Left ventricle myocardium inferior (tissue), 1 donor: Measurements from ENCODE around the gene SLC24A3. TPM values are rescaled to one million over a fixed set of nuclear protein-coding genes. Genes with fewer than 3 reads are reported as not detected.

Experiments used
- DNase-seq: peaks from one replicate; pipeline ENCODE4 v3.0.0-alpha.2; 2020
- H3K27ac ChIP-seq: fragments of 200-600 bp; replicated peaks from 2 replicates; pipeline ENCODE4 v1.8.0; 2021
- H3K27me3 ChIP-seq: fragments of 200-600 bp; 2 replicates; pipeline ENCODE4 v1.8.0; 2021; ENCODE audit warnings: low read depth
- H3K36me3 ChIP-seq: fragments of 200-600 bp; 2 replicates; pipeline ENCODE4 v1.8.0; 2021
- H3K4me1 ChIP-seq: fragments of 200-600 bp; 2 replicates; pipeline ENCODE4 v1.8.0; 2021
- H3K4me3 ChIP-seq: fragments of 200-600 bp; 2 replicates; pipeline ENCODE4 v1.8.0; 2021; ENCODE audit warnings: mild to moderate bottlenecking, moderate library complexity
- H3K9me3 ChIP-seq: fragments of 200-600 bp; replicated peaks from 2 replicates; pipeline ENCODE4 v1.8.0; 2021
- CTCF ChIP-seq: fragments of 200-600 bp; IDR thresholded peaks from 2 replicates; pipeline ENCODE4 v1.8.0; 2021; ENCODE audit warnings: antibody characterized with exemption, mild to moderate bottlenecking, borderline replicate concordance
- intact Hi-C: fragments of 100-400 bp; cut with micrococcal nuclease; formaldehyde crosslinking; loops from one replicate; pipeline ENCODE4 v1.11.0; 2022
- total RNA-seq: library from RNA; stranded (reverse); fragmentation: NEBNext Ultra II Directional; extraction: Animal tissue kit (Norgen Biotek cat#: 25700); gene quantifications from one replicate; pipeline ENCODE4 v1.2.1, GENCODE V29; 2021
- donor health status: DM: no; HTN: yes; CAD: no; lungs with severe emphysema.

SLC24A3 gene
- total RNA-seq, 1 donor from 2014 or later, result 1.3 TPM

GRCh38 chr20:19423097-19423899, 210.9 kb downstream of the SLC24A3 start:
- no peak for TF ChIP-seq CTCF
- DNase-seq, result no peak
- no peaks in the 10 kb centered on the region for H3K4me1 ChIP-seq
- H3K27me3 ChIP-seq, result peaks cover 31% of the 10 kb centered on the region
- H3K4me3 ChIP-seq, result no peak overlapping the region
- intact Hi-C loops, result no loop called here
- peaks cover 10% of the 10 kb centered on the region for H3K9me3 ChIP-seq
- H3K27ac ChIP-seq, result no peak overlapping the region
- H3K36me3 ChIP-seq, result no peaks in the 10 kb centered on the region

- no peak for DNase-seq
- H3K27me3 ChIP-seq, result peaks cover 32% of the 10 kb centered on the region
- no peaks in the 10 kb centered on the region for H3K4me1 ChIP-seq
- no peak for TF ChIP-seq CTCF
- intact Hi-C loops, result no loop called here
- peaks cover 9% of the 10 kb centered on the region for H3K9me3 ChIP-seq
- no peaks in the 10 kb centered on the region for H3K36me3 ChIP-seq
- no peak overlapping the region for H3K27ac ChIP-seq
- H3K4me3 ChIP-seq, result no peak overlapping the region
Measured at GRCh38 chr20:19423900-19424620, 211.6 kb downstream of the SLC24A3 start.

GRCh38 chr20:19426356-19426755, 213.9 kb downstream of the SLC24A3 start:
- intact Hi-C loops, result no loop called here
- peaks cover 7% of the 10 kb centered on the region for H3K9me3 ChIP-seq
- H3K4me1 ChIP-seq, result no peaks in the 10 kb centered on the region
- DNase-seq, result no peak
- H3K27ac ChIP-seq, result no peak overlapping the region
- H3K27me3 ChIP-seq, result peaks cover 54% of the 10 kb centered on the region
- H3K4me3 ChIP-seq, result no peak overlapping the region
- TF ChIP-seq CTCF, result no peak
- H3K36me3 ChIP-seq, result no peaks in the 10 kb centered on the region

GRCh38 chr20:19427480-19427879, 215.0 kb downstream of the SLC24A3 start:
- no peak for TF ChIP-seq CTCF
- H3K4me1 ChIP-seq, result no peaks in the 10 kb centered on the region
- no peaks in the 10 kb centered on the region for H3K9me3 ChIP-seq
- intact Hi-C loops, result no loop called here
- H3K36me3 ChIP-seq, result no peaks in the 10 kb centered on the region
- peaks cover 45% of the 10 kb centered on the region for H3K27me3 ChIP-seq
- no peak overlapping the region for H3K4me3 ChIP-seq
- H3K27ac ChIP-seq, result no peak overlapping the region
- no peak for DNase-seq

- Histone ChIP-seq H3K4me1 (no peaks in the 10 kb centered on the region), H3K36me3 (no peaks in the 10 kb centered on the region), H3K27me3 (peaks cover 43% of the 10 kb centered on the region), H3K27ac (no peak overlapping the region), H3K9me3 (no peaks in the 10 kb centered on the region), H3K4me3 (no peak overlapping the region)
- intact Hi-C loops, result no loop called here
- no peak for TF ChIP-seq CTCF
- no peak for DNase-seq
Measured at GRCh38 chr20:19427913-19428312, 215.5 kb downstream of the SLC24A3 start.
